Left colon (tissue), 2 donors: ENCODE results near the gene COL4A2. TPM values are rescaled to one million over a fixed set of nuclear protein-coding genes. Genes with fewer than 3 reads are reported as not detected.
A peak's percentile ranks its signal among the peaks of the same experiment; 100 is the strongest.

Experiments
- ATAC-seq: fragments of 200-7000 bp; cut with Tn5 transposase; one replicate; pipeline ENCODE4 v1.9.1; 2020; ENCODE audit warnings: mild to moderate bottlenecking, moderate library complexity
- DNase-seq, 2 donors: peaks; one replicate each; pipeline ENCODE4 v3.0.0-alpha.2; 2020
- intact Hi-C, 2 donors: fragments of 100-400 bp; cut with DNase I in 1 of 2; cut with micrococcal nuclease in 1 of 2; formaldehyde crosslinking; loops; one replicate each; pipeline versions ENCODE4 v1.11.2 to v1.14.0; 2022; cut with DNase I, micrococcal nuclease
- total RNA-seq, 2 donors: library from RNA; stranded (reverse); fragmentation: NEBNext Ultra II Directional; extraction: Animal tissue kit (Norgen Biotek cat#: 25700); gene quantifications; one replicate each; pipeline ENCODE4 v1.2.1, GENCODE V29; 2021
- donor health status: DM: no; HTN: no; CAD: no.
- donor health status: DM: yes; HTN: yes; CAD: no.

Gene COL4A2
- total RNA-seq, 2 donors from 2014 or later, result 35.3 to 79.7 TPM

GRCh38 chr13:110359840-110360301 lies 52.8 kb downstream of the COL4A2 start:
- intact Hi-C loops, result no loop called here
- ATAC-seq, result no peak
- DNase-seq, result no peak

- intact Hi-C loops, result no loop called here
- ATAC-seq (no peak), DNase-seq (no peak)
Observed at GRCh38 chr13:110360598-110360997, 53.5 kb downstream of the COL4A2 start.

GRCh38 chr13:110361365-110361911 lies 54.4 kb downstream of the COL4A2 start:
- DNase-seq (peak; percentile 41 to 59), ATAC-seq (peak; percentile 94)
- intact Hi-C loops, result no loop called here

- intact Hi-C loops, result no loop called here
- peak; percentile 22 for ATAC-seq
- DNase-seq, result no peak
Observed at GRCh38 chr13:110363010-110363409, 55.9 kb downstream of the COL4A2 start.

GRCh38 chr13:110364081-110364480 lies 57.0 kb downstream of the COL4A2 start:
- ATAC-seq (no peak), DNase-seq (no peak)
- intact Hi-C loops, result no loop called here

GRCh38 chr13:110365876-110366275 lies 58.8 kb downstream of the COL4A2 start:
- intact Hi-C loops, result no loop called here
- ATAC-seq, result no peak
- DNase-seq, result no peak

GRCh38 chr13:110366733-110367132 lies 59.6 kb downstream of the COL4A2 start:
- ATAC-seq (no peak), DNase-seq (no peak)
- intact Hi-C loops, result no loop called here

- DNase-seq, result no peak
- no peak for ATAC-seq
- intact Hi-C loops, result no loop called here
Observed at GRCh38 chr13:110367620-110368019, 60.5 kb downstream of the COL4A2 start.

- ATAC-seq (no peak), DNase-seq (no peak)
- intact Hi-C loops, result no loop called here
Observed at GRCh38 chr13:110368408-110368807, 61.3 kb downstream of the COL4A2 start.

GRCh38 chr13:110369400-110369799 lies 62.3 kb downstream of the COL4A2 start:
- no peak for ATAC-seq
- intact Hi-C loops, result no loop called here
- no peak for DNase-seq

GRCh38 chr13:110371550-110372465 lies 64.7 kb downstream of the COL4A2 start:
- ATAC-seq, result no peak
- intact Hi-C loops, result no loop called here
- DNase-seq, result no peak

- intact Hi-C loops, result no loop called here
Observed at GRCh38 chr13:110372676-110373075, 65.6 kb downstream of the COL4A2 start.

GRCh38 chr13:110373617-110374016 lies 66.5 kb downstream of the COL4A2 start:
- ATAC-seq (no peak), DNase-seq (no peak)
- intact Hi-C loops, result no loop called here

More at GRCh38 chr13:110372676-110373075, 65.6 kb downstream of the COL4A2 start:
- DNase-seq (no peak), ATAC-seq (no peak)

GRCh38 chr13:110374431-110375370 lies 67.6 kb downstream of the COL4A2 start:
- ATAC-seq (no peak), DNase-seq (no peak)
- intact Hi-C loops, result no loop called here

GRCh38 chr13:110376120-110376519 lies 69.0 kb downstream of the COL4A2 start:
- ATAC-seq (peak; percentile 76), DNase-seq (no peak)
- intact Hi-C loops, result no loop called here

GRCh38 chr13:110377178-110377825 lies 70.2 kb downstream of the COL4A2 start:
- DNase-seq (no peak), ATAC-seq (no peak)
- intact Hi-C loops, result no loop called here

- ATAC-seq, result no peak
- intact Hi-C loops, result no loop called here
- DNase-seq, result no peak
Observed at GRCh38 chr13:110377826-110378201, 70.7 kb downstream of the COL4A2 start.

GRCh38 chr13:110379358-110379757 lies 72.3 kb downstream of the COL4A2 start:
- intact Hi-C loops, result no loop called here
- DNase-seq (no peak), ATAC-seq (no peak)

GRCh38 chr13:110379905-110380341 lies 72.8 kb downstream of the COL4A2 start:
- DNase-seq (no peak), ATAC-seq (no peak)
- intact Hi-C loops, result no loop called here
